Astrocyte (in vitro differentiated cells and primary cell): ENCODE results near the gene PAQR6.

Experiments
- EZH2 ChIP-seq: IDR thresholded peaks from 2 replicates; pipeline ENCODE4 v1.6.1; 2012; ENCODE audit warnings: mild to moderate bottlenecking, low read length, inconsistent platforms; ENCODE audit not compliant: insufficient read depth
- TF ChIP-seq, protein P1 (sequence below): IDR thresholded peaks from 2 replicates; pipeline ENCODE4 v1.5.1; 2011; ENCODE audit warnings: low read depth, mild to moderate bottlenecking, inconsistent platforms, low read length, moderate library complexity; ENCODE audit not compliant: insufficient read depth

DNA sequence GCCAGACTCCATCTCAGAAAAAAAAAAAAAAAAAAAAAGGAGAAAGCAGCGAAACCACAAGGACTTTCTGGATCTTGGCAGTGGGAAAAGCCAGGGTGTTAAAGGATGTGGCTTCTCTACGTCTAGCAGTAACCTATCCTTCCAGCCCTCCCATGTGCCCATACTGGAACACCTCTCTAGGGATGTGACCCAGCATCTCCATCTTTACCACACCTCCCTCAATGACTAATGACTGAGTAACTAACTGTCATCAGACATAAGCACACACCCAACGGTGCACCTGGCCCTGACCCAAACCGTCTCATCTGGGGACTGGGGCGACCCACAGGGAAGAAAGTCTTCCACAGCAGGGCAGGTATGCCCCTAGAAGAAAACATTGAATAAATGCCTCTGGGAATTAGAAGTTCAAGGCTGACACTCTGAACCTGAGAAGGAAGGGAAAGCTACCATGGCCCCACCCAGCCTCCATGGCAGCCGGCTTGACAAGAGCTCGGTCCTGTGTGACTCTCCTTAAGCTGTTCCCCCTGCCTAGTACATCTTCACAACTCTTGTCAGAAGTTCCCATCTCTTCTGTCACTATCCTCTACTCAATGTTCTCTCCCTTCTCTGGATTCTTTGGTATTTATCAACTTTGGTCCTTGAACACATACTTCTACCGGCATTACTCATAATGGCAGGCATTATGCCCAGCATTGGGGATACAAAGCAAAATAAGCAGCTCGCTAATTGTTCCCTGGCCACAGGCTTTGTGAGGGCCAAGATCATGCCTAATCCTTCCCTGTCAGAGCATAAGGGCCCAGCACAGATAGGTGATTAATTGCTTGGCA, 14.8 kb upstream of the PAQR6 start:
- TF ChIP-seq, protein P1, sequence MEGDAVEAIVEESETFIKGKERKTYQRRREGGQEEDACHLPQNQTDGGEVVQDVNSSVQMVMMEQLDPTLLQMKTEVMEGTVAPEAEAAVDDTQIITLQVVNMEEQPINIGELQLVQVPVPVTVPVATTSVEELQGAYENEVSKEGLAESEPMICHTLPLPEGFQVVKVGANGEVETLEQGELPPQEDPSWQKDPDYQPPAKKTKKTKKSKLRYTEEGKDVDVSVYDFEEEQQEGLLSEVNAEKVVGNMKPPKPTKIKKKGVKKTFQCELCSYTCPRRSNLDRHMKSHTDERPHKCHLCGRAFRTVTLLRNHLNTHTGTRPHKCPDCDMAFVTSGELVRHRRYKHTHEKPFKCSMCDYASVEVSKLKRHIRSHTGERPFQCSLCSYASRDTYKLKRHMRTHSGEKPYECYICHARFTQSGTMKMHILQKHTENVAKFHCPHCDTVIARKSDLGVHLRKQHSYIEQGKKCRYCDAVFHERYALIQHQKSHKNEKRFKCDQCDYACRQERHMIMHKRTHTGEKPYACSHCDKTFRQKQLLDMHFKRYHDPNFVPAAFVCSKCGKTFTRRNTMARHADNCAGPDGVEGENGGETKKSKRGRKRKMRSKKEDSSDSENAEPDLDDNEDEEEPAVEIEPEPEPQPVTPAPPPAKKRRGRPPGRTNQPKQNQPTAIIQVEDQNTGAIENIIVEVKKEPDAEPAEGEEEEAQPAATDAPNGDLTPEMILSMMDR, result no peak
- TF ChIP-seq EZH2, result no peak
